DND-41 (cell line): Measurements from ENCODE around the gene SUSD6.

Source experiments
- ATAC-seq: fragments of 200-7000 bp; cut with Tn5 transposase; 3 replicates; pipeline ENCODE4 v1.9.1; 2021; ENCODE audit warnings: low read depth; ENCODE audit not compliant: insufficient read depth
- DNase-seq: peaks from one replicate; pipeline ENCODE4 v3.0.0-alpha.2; 2020
- H2AFZ ChIP-seq: 2 replicates; pipeline ENCODE4 v1.6.0; 2012; ENCODE audit warnings: low read depth, low read length
- H3K27ac ChIP-seq: 2 replicates; pipeline ENCODE4 v1.5.1; 2012; ENCODE audit warnings: low read length, inconsistent platforms
- H3K27me3 ChIP-seq: fragments of 200-600 bp; sonication (generic); 2 replicates; pipeline ENCODE4 v1.6.0; 2012; ENCODE audit warnings: low read length, mild to moderate bottlenecking, inconsistent platforms; ENCODE audit not compliant: insufficient read depth, poor library complexity
- H3K36me3 ChIP-seq: 2 replicates; pipeline ENCODE4 v1.5.1; 2012; ENCODE audit warnings: low read length, inconsistent platforms; ENCODE audit not compliant: insufficient read depth
- H3K4me1 ChIP-seq: 2 replicates; pipeline ENCODE4 v1.5.1; 2012; ENCODE audit warnings: mild to moderate bottlenecking, low read length; ENCODE audit not compliant: insufficient read depth
- H3K4me2 ChIP-seq: 2 replicates; pipeline ENCODE4 v1.6.0; 2012; ENCODE audit warnings: mild to moderate bottlenecking, moderate library complexity, low read length, inconsistent platforms; ENCODE audit not compliant: insufficient read depth
- H3K4me3 ChIP-seq, 2 experiments: fragments of 200-600 bp in 1 of 2; shearing (Covaris generic) in 1 of 2; 2 replicates each; pipeline ENCODE4 v1.5.1; 2012 to 2016; ENCODE audit warnings: inconsistent platforms in 2 of 2, low read length in 2 of 2, mild to moderate bottlenecking in 2 of 2, low read depth in 1 of 2, moderate library complexity in 1 of 2
- H3K79me2 ChIP-seq: 2 replicates; pipeline ENCODE4 v1.6.0; 2012; ENCODE audit warnings: low read length, inconsistent platforms; ENCODE audit not compliant: insufficient read depth
- H3K9ac ChIP-seq: 2 replicates; pipeline ENCODE4 v1.6.0; 2012; ENCODE audit warnings: low read depth, mild to moderate bottlenecking, inconsistent platforms, low read length, moderate library complexity
- H3K9me3 ChIP-seq: 2 replicates; pipeline ENCODE4 v1.5.1; 2012; ENCODE audit warnings: low read length, moderate library complexity, mild to moderate bottlenecking, inconsistent platforms; ENCODE audit not compliant: insufficient read depth, severe bottlenecking
- H4K20me1 ChIP-seq: 2 replicates; pipeline ENCODE4 v1.6.0; 2012; ENCODE audit warnings: low read length; ENCODE audit not compliant: insufficient read depth
- CTCF ChIP-seq: IDR thresholded peaks from 2 replicates; pipeline ENCODE4 v1.5.1; 2012; ENCODE audit warnings: borderline replicate concordance, low read length, moderate library complexity, mild to moderate bottlenecking; ENCODE audit not compliant: poor library complexity, severe bottlenecking; ENCODE audit errors: extremely low read depth
- EZH2 ChIP-seq: IDR thresholded peaks from 3 replicates; pipeline ENCODE4 v1.6.1; 2012; ENCODE audit warnings: borderline replicate concordance, low read depth, mild to moderate bottlenecking, moderate library complexity, low read length, inconsistent platforms; ENCODE audit not compliant: severe bottlenecking

Gene SUSD6

GRCh38 chr14:69600304-69600891 lies 11.0 kb upstream of the SUSD6 start:
- DNase-seq (no peak), ATAC-seq (no peak)
- H3K27me3 ChIP-seq, result no peaks in the 10 kb centered on the region
- H3K4me2 ChIP-seq, result no peak overlapping the region
- TF ChIP-seq EZH2 (no peak), CTCF (no peak)
- H4K20me1 ChIP-seq, result no peaks in the 10 kb centered on the region
- no peak overlapping the region for H3K4me3 ChIP-seq
- no peaks in the 10 kb centered on the region for H3K9me3 ChIP-seq
- H3K36me3 ChIP-seq, result no peaks in the 10 kb centered on the region
- no peaks in the 10 kb centered on the region for H3K4me1 ChIP-seq
- no peak overlapping the region for H3K9ac ChIP-seq
- no peaks in the 10 kb centered on the region for H3K79me2 ChIP-seq
- H3K27ac ChIP-seq, result no peak overlapping the region
- H2AFZ ChIP-seq, result no peak overlapping the region

GRCh38 chr14:69605738-69606137 lies 5.7 kb upstream of the SUSD6 start:
- H3K4me1 ChIP-seq, result peaks cover 10% of the 10 kb centered on the region
- H3K4me2 ChIP-seq, result no peak overlapping the region
- H3K9ac ChIP-seq, result no peak overlapping the region
- H3K4me3 ChIP-seq, result no peak overlapping the region
- DNase-seq (no peak), ATAC-seq (no peak)
- H3K27ac ChIP-seq, result no peak overlapping the region
- no peaks in the 10 kb centered on the region for H4K20me1 ChIP-seq
- no peak overlapping the region for H2AFZ ChIP-seq
- peaks cover under 1% of the 10 kb centered on the region; the same call in 1 of the 2 replicates for H3K79me2 ChIP-seq
- H3K27me3 ChIP-seq, result no peaks in the 10 kb centered on the region
- TF ChIP-seq CTCF (no peak), EZH2 (no peak)
- no peaks in the 10 kb centered on the region for H3K9me3 ChIP-seq
- H3K36me3 ChIP-seq, result no peaks in the 10 kb centered on the region

GRCh38 chr14:69606258-69607184 lies 4.9 kb upstream of the SUSD6 start:
- H3K27me3 ChIP-seq, result no peaks in the 10 kb centered on the region
- ATAC-seq (no peak), DNase-seq (no peak)
- peaks cover 14% of the 10 kb centered on the region for H3K4me1 ChIP-seq
- H3K27ac ChIP-seq, result no peak overlapping the region
- no peak overlapping the region for H3K9ac ChIP-seq
- no peaks in the 10 kb centered on the region for H4K20me1 ChIP-seq
- H2AFZ ChIP-seq, result no peak overlapping the region
- peaks cover 4% of the 10 kb centered on the region; the same call in 1 of the 2 replicates for H3K79me2 ChIP-seq
- no peak overlapping the region for H3K4me2 ChIP-seq
- H3K4me3 ChIP-seq, result no peak overlapping the region
- no peaks in the 10 kb centered on the region for H3K9me3 ChIP-seq
- no peaks in the 10 kb centered on the region for H3K36me3 ChIP-seq
- TF ChIP-seq EZH2 (no peak), CTCF (no peak)
